Thymus (tissue), 11 donors: ENCODE measurements around the gene KDM3A. TPM values are rescaled to one million over a fixed set of nuclear protein-coding genes. Genes with fewer than 3 reads are reported as not detected.

Experiments used
- DNase-seq, 9 donors: peaks; one replicate each; pipeline ENCODE4 v3.0.0-alpha.2; 2013; ENCODE audit warnings: low spot score in 9 of 9, low read depth in 6 of 9, missing footprints in 1 of 9
- H3K27ac ChIP-seq, 2 donors: one replicate each; pipeline ENCODE4 v1.5.1; 2013; ENCODE audit warnings: control low read depth in 1 of 2, low read depth in 1 of 2, low read length in 1 of 2, mild to moderate bottlenecking in 1 of 2, moderate library complexity in 1 of 2
- H3K27me3 ChIP-seq, 2 donors: one replicate each; pipeline ENCODE4 v1.5.1; 2013; ENCODE audit warnings: low read length in 1 of 2; ENCODE audit not compliant: control insufficient read depth in 2 of 2, insufficient read depth in 1 of 2
- H3K36me3 ChIP-seq, 2 donors: one replicate each; pipeline ENCODE4 v1.5.1; 2013; ENCODE audit warnings: low read length in 1 of 2, mild to moderate bottlenecking in 1 of 2, moderate library complexity in 1 of 2; ENCODE audit not compliant: control insufficient read depth in 2 of 2, insufficient read depth in 2 of 2
- H3K4me1 ChIP-seq, 2 donors: one replicate each; pipeline ENCODE4 v1.5.1; 2013; ENCODE audit warnings: low read length in 2 of 2; ENCODE audit not compliant: control insufficient read depth in 2 of 2, insufficient read depth in 2 of 2
- H3K4me3 ChIP-seq, 2 donors: one replicate each; pipeline ENCODE4 v1.5.1; 2013; ENCODE audit warnings: low read length in 2 of 2, control low read depth in 1 of 2, mild to moderate bottlenecking in 1 of 2
- H3K9me3 ChIP-seq, 2 donors: one replicate each; pipeline ENCODE4 v1.5.1; 2013; ENCODE audit warnings: low read length in 1 of 2, mild to moderate bottlenecking in 1 of 2; ENCODE audit not compliant: control insufficient read depth in 2 of 2, insufficient read depth in 1 of 2
- WGBS: extraction: QIAGEN DNeasy Blood & Tissue Kit; methylation state at CpG from one replicate; pipeline ENCODE4 v1.1.7; 2013; 5-methylcytosine and 5-hydroxymethylcytosine counted together
- polyA plus RNA-seq: library from polyadenylated mRNA; stranded (reverse); fragments of 200-250 nt; gene quantifications from one replicate; pipeline ENCODE4 v1.2.3, GENCODE V29; 2013
- total RNA-seq: library from RNA; stranded (reverse); fragments of 120-200 nt; gene quantifications from one replicate; pipeline ENCODE4 v1.2.4, GENCODE V29; 2013
- donor health status: healthy.

Gene KDM3A
- total and polyA plus RNA-seq, 2 donors = 46.1 to 53.4 TPM

DNA sequence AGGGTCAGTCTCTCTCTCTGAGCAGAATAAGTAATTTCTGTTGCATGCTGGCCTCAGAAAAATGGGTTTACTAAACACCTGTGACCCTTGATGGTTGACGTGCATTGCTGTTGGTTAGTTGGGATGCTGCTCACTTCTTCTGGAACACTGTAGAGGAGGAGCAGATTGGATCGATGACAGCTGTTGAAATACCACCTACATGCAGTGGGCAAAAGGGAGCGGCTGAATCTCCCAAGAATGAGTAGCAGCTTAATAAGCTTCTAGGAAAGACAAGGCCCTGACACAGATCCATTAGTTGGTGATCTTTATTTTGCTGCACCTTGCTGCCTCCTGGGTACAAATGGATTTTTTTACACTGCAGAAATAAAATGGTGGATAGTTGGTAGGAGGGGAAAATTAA lies 43.2 kb downstream of the KDM3A start:
- WGBS = 98% methylated on average over 3 of the region's 3 CpGs
- H3K27ac ChIP-seq = no peak overlapping the region
- no peaks in the 10 kb centered on the region for H3K4me1 ChIP-seq
- no peaks in the 10 kb centered on the region for H3K27me3 ChIP-seq
- no peaks in the 10 kb centered on the region for H3K9me3 ChIP-seq
- peaks cover 73 to 93% of the 10 kb centered on the region in 2 donors for H3K36me3 ChIP-seq
- DNase-seq = no peak
- no peak overlapping the region for H3K4me3 ChIP-seq

DNA sequence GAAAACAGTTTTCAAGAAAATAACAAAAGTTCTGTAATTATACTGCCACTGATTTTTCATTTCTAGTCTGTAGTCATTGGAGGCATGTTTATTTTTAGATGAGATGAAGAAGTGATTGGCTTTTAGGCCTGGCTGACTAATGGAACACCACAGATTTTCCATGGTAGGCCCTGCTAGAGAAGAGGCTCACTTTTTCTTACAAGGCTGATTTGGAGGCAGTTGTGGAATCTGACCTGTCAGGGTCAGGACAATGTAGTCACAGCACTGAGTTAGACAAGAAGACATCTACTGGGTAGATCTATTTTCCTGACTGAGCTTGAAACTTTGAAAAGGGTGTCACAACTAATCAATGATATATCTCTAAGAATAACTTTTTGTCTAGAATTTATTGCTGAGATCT lies 43.9 kb downstream of the KDM3A start:
- no peak overlapping the region for H3K27ac ChIP-seq
- peaks cover 74 to 93% of the 10 kb centered on the region in 2 donors for H3K36me3 ChIP-seq
- no peaks in the 10 kb centered on the region for H3K4me1 ChIP-seq
- H3K4me3 ChIP-seq = no peak overlapping the region
- no peaks in the 10 kb centered on the region for H3K27me3 ChIP-seq
- no peak for DNase-seq
- H3K9me3 ChIP-seq = no peaks in the 10 kb centered on the region

DNA sequence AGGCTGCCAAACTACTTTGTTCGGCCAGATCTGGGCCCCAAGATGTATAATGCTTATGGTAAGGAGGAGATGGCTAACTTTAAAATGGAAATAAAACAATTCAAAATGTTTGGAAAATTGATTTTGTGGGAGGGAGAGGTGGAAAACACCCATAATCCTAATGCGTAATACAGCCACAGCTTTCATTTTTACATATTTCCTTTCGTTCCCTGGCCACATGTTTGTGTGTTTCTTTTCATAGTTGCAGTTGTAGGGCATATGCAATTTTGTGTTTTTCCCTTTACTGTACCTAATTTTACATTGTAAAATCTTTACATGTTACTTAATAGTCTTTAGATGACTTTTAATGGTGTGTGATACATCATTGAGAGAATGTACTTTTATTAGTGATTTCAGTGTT lies 44.6 kb downstream of the KDM3A start:
- Histone ChIP-seq H3K27me3 (no peaks in the 10 kb centered on the region), H3K9me3 (no peaks in the 10 kb centered on the region), H3K4me3 (no peak overlapping the region), H3K4me1 (no peaks in the 10 kb centered on the region), H3K36me3 (peaks cover 77 to 93% of the 10 kb centered on the region in 2 donors), H3K27ac (no peak overlapping the region)
- DNase-seq = no peak
- WGBS = 98% methylated on average over 3 of the region's 3 CpGs

DNA sequence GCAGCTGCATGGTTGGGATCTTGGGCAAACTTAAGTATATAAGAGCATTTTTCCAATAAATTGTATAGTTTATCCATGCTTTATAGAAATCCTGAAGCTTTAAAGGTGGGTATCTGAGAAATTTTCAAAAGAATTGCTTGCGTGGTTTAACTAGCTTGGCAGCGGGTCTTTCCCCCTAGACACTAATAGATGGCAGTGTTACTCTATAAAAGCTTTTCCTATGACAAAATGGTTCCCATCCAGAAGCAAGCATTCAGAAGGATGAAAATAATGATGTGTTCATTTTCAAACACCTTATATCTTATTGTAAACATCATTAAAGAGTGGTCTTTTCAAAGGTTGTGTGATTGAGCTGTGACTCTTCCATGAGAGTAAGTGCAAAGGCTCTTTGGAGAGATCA lies 45.9 kb downstream of the KDM3A start:
- peak in 2 of 9 donors; percentile 4 to 27 for DNase-seq

DNA sequence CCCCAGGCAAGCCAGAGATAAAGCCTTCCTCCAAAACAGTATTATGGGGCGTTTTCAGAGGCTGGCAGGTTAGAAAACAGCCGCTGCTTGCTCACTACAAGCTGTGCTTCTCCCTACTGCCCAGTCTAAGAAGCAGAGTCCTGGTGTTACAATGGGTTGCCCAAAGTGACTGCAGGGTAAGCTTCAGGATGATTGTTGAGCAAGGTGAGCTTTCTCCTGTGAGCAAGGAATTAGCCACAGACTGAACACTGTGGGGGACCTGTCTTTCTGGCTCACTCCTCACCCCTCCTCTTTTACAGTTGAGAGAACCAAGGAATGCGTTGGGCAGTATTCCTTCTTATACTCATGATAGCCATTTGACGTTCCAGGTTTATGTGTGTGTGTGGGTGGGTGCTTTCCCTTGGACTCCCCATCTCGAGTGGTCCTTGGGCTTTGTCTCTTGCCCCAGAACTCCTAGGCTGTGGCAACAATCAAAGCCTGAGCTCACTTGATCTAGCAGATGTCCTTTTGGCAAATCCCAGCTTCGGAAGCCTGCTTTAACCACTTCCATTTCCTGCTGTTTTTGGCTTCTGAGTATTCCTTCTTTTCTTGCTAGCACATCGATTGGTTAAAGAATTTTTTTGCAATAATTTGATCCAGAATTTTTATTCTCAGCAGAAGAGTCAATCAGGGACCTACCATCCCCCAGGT lies 47.5 kb downstream of the KDM3A start:
- no peak overlapping the region for H3K27ac ChIP-seq

More for the DNA sequence above, 45.9 kb downstream of the KDM3A start:
- no peaks in the 10 kb centered on the region for H3K4me1 ChIP-seq
- no peaks in the 10 kb centered on the region for H3K27me3 ChIP-seq
- H3K36me3 ChIP-seq = peaks cover 83 to 96% of the 10 kb centered on the region in 2 donors
- H3K4me3 ChIP-seq = no peak overlapping the region
- no peaks in the 10 kb centered on the region for H3K9me3 ChIP-seq
- WGBS = 96% methylated on average over 2 of the region's 2 CpGs
- no peak overlapping the region for H3K27ac ChIP-seq

DNA sequence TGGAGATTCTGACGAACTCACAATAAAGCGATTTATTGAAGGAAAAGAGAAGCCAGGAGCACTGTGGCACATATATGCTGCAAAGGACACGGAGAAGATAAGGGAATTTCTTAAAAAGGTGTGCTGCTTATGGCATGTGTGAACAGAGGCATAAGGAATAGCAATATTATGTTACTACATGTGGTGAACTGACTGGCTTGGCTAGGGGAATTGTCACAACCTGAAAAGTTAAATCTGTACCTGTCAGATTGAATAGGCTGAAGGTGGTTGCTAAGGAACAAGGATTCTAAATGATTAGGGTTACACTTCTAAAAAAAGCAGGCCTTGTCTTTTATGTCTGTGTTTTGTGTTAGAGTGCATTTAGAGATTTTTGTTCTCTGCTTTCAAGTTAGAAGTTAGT lies 48.4 kb downstream of the KDM3A start:
- Histone ChIP-seq H3K4me1 (no peaks in the 10 kb centered on the region), H3K27me3 (no peaks in the 10 kb centered on the region), H3K9me3 (no peaks in the 10 kb centered on the region), H3K4me3 (no peak overlapping the region), H3K36me3 (peaks cover 62 to 89% of the 10 kb centered on the region in 2 donors), H3K27ac (no peak overlapping the region)
- 98% methylated on average over 3 of the region's 3 CpGs for WGBS
- no peak for DNase-seq

More for the DNA sequence above, 47.5 kb downstream of the KDM3A start:
- WGBS = 97% methylated on average over 7 of the region's 7 CpGs
- peaks cover 70 to 95% of the 10 kb centered on the region in 2 donors for H3K36me3 ChIP-seq
- no peaks in the 10 kb centered on the region for H3K27me3 ChIP-seq
- no peaks in the 10 kb centered on the region for H3K4me1 ChIP-seq
- no peak for DNase-seq
- H3K4me3 ChIP-seq = no peak overlapping the region
- no peaks in the 10 kb centered on the region for H3K9me3 ChIP-seq

- 93% methylated on average over 4 of the region's 4 CpGs for WGBS
- H3K9me3 ChIP-seq = no peaks in the 10 kb centered on the region
- H3K27ac ChIP-seq = no peak overlapping the region
- no peaks in the 10 kb centered on the region for H3K27me3 ChIP-seq
- no peaks in the 10 kb centered on the region for H3K4me1 ChIP-seq
- H3K36me3 ChIP-seq = peaks cover 62 to 84% of the 10 kb centered on the region in 2 donors
- H3K4me3 ChIP-seq = no peak overlapping the region
- DNase-seq = no peak
Measured at GRCh38 chr2:86490245-86490644, 49.1 kb downstream of the KDM3A start.

DNA sequence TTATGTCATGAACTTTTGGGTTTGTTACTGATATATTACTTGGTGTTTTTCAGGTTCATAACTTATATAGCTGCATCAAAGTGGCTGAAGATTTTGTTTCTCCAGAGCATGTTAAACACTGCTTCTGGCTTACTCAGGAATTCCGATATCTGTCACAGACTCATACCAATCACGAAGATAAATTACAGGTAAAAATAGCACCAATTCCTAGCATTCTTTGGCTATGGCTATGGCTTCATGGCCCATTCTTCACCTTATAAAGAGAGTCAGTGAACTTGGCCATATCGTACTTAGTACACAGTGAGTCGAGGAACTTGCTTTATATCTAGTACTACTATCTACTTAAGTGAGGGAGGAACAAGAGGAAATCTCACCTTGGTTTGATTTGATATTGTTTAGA lies 49.9 kb downstream of the KDM3A start:
- Histone ChIP-seq H3K36me3 (peaks cover 57 to 79% of the 10 kb centered on the region in 2 donors), H3K4me3 (no peak overlapping the region)
- 96% methylated on average over 4 of the region's 4 CpGs for WGBS

GRCh38 chr2:86492048-86492453 lies 50.9 kb downstream of the KDM3A start:
- Histone ChIP-seq H3K4me1 (peaks cover 0 to 5% of the 10 kb centered on the region in 2 donors), H3K36me3 (peaks cover 52 to 69% of the 10 kb centered on the region in 2 donors), H3K9me3 (no peaks in the 10 kb centered on the region), H3K27me3 (no peaks in the 10 kb centered on the region), H3K27ac (no peak overlapping the region), H3K4me3 (no peak overlapping the region)
- WGBS = 97% methylated on average over 1 of the region's 1 CpG
- no peak for DNase-seq

More for the DNA sequence above, 49.9 kb downstream of the KDM3A start:
- DNase-seq = no peak
- Histone ChIP-seq H3K4me1 (no peaks in the 10 kb centered on the region), H3K27me3 (no peaks in the 10 kb centered on the region), H3K9me3 (no peaks in the 10 kb centered on the region), H3K27ac (no peak overlapping the region)
